PFSK-1 (cell line): ENCODE measurements around the gene FBLN2.

Experiments
- SIN3A ChIP-seq: IDR thresholded peaks from 2 replicates; pipeline ENCODE4 v1.6.1; 2012; ENCODE audit warnings: mild to moderate bottlenecking, low read length, moderate library complexity, borderline replicate concordance; ENCODE audit not compliant: insufficient read depth
- TAF1 ChIP-seq: IDR thresholded peaks from 2 replicates; pipeline ENCODE4 v1.6.1; 2012; ENCODE audit warnings: low read length, control low read depth, borderline replicate concordance; ENCODE audit not compliant: insufficient read depth

DNA sequence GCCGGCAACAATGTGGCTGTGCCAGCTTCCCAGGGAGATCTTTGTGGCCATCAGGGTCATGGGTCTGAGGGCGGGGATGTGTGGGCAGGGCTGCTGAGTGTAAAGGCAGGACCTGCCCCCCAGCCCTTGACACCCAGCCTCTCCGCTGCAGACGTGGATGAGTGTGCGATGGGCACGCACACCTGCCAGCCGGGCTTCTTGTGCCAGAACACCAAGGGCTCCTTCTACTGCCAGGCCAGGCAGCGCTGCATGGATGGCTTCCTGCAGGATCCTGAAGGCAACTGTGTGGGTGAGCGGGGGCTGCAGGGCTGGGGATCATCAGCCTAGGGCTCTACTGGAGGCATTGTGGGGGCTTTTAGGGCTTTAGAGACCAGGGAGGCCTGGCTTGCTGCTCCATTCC is 78.8 kb downstream of the FBLN2 start:
- TF ChIP-seq TAF1 = no peak
- no peak for TF ChIP-seq SIN3A
